ENCODE measurements around the gene FAF1.
"Not testable (repeated sequence)": the region's sequence is repeated elsewhere in the genome, so short reads cannot be mapped to it uniquely, and the experiment has no call there.

The FAF1 gene

GRCh38 chr1:50527987-50528320, 432.1 kb downstream of the FAF1 start:
- not testable (repeated sequence) for DNase-seq

- DNase-seq, result no peak
Measured at GRCh38 chr1:50527249-50527986, 432.6 kb downstream of the FAF1 start.

DNA sequence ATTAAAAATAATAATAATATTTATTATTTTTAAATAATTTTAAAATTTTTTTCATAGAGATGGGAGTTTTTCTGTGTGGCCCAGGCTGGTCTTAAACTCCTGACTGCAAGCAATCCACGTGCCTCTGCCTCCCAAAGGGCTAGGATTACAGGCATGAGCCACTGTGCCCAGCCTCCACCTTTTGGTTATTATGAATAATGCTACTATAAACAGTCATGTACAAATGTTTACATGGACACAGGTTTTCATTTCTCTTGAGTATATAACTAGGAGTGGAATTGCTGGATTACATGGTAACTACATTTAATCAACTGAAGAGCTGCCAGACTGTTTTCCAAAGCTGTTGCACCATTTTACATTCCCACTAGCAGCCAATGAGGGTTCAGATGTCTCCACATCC, 433.6 kb downstream of the FAF1 start:
- no peak for DNase-seq

GRCh38 chr1:50523548-50523947, 436.5 kb downstream of the FAF1 start:
- DNase-seq, result no peak

- no peak for DNase-seq
Measured at GRCh38 chr1:50522691-50523342, 437.2 kb downstream of the FAF1 start.

- no peak for DNase-seq
Measured at GRCh38 chr1:50521703-50522102, 438.4 kb downstream of the FAF1 start.

GRCh38 chr1:50517488-50517887, 442.6 kb downstream of the FAF1 start:
- DNase-seq, result no peak

- no peak for DNase-seq
Measured at GRCh38 chr1:50516056-50516455, 444.0 kb downstream of the FAF1 start.

DNA sequence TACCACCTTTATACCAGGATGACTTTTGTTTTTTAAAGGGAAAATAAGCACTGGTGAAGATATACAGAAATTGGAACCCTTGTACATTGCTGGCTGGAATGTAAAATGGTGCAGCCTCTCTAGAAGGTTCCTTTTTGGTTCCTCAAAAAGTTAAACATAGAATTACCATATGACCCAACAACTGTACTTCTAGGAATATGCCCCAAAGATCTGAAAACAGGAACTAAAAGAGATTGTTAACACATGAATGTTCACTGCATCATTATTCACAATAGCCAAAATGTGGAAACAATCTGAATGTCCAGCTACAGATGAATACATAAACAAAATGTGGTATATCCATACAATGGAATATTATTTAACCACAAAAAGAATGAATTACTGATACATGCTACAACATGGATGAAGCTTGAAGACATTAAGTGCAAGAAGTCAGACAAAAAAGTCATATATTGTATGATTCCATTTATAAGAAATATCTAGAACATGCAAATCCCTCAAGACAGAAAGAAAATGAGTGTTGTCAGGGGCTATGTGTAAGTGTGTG, 452.0 kb downstream of the FAF1 start:
- no peak for DNase-seq

DNA sequence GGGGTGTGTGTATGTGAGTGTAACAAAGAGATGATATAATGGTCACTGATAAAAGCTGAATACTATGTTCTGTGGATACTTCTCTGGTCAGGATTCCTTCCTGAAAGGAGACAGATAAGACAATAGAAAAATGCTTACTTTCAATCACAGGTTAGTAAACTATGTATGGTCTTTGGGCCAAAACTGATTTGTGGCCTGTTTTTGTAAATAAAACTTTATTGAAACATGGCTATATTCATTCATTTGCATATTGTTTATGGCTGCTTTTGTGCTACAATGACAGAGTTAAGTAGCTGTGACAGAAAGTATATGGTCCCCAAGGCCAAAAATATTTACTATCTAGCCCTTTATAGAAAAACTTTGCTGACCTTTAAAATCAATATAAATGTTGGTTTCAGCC, 454.6 kb downstream of the FAF1 start:
- DNase-seq, result no peak

GRCh38 chr1:50503515-50503914, 456.6 kb downstream of the FAF1 start:
- no peak for DNase-seq

- no peak for DNase-seq
Measured at GRCh38 chr1:50502147-50502546, 457.9 kb downstream of the FAF1 start.

DNA sequence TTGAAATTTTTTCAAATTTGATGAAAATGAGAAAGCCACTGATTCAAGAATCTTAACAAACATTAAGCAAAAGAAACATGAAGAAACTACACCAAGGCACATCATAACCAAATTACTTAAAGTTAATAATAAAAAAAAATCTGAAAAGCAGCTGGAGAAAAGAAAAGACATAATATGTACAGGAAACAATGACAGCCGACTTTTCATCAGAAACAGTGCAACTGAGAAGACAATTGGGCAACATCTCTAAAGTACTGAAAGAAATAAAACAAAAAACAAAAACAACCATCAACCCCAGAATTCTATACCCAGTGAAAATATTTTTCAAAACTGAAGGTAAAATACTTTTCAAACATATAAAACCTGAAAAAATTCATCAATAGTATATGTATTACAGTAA, 463.1 kb downstream of the FAF1 start:
- no peak for DNase-seq

- DNase-seq, result no peak
Measured at GRCh38 chr1:50493710-50494109, 466.4 kb downstream of the FAF1 start.

DNA sequence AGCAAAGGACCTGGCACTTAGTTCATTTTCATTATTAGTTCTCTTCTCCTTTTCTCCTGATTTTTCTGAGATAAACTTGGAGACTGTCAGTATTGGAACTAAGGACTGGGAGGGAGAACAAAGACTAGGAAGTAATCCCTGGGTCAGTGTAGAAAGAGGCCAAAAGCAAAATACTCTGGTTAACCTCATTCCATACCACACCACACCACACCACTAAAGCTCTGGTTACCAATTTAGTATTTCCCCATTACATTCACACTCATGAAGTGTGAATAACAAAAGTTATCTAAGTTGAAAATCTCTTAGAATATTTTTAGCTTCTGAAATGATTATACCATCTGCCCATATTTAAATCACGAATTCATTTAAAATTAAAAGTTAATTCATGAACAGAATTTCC, 467.9 kb downstream of the FAF1 start:
- DNase-seq, result no peak

- no peak for DNase-seq
Measured at GRCh38 chr1:50491142-50491541, 468.9 kb downstream of the FAF1 start.

- no peak for DNase-seq
Measured at GRCh38 chr1:50490640-50491039, 469.4 kb downstream of the FAF1 start.

GRCh38 chr1:50488876-50489275, 471.2 kb downstream of the FAF1 start:
- no peak for DNase-seq

GRCh38 chr1:50488356-50488755, 471.7 kb downstream of the FAF1 start:
- no peak for DNase-seq

DNA sequence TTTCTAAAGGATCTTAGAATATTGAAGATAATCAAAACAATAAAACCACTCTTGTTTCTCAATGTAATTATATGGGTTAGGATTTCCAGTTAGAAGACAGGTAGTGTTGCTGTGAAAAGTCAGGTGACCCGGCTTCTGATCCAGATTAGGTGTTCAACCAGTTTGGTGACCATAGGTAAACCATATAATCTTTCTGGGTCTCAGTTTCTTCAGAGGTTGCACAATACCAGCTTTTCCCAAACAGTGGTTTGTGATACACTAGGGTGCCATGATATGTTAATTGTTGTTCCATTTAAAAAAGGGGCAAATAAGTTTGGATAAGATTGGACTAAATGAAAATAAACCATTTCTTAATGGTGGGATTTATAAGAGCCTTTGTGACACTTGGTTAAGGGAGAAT, 472.3 kb downstream of the FAF1 start:
- DNase-seq, result no peak

DNA sequence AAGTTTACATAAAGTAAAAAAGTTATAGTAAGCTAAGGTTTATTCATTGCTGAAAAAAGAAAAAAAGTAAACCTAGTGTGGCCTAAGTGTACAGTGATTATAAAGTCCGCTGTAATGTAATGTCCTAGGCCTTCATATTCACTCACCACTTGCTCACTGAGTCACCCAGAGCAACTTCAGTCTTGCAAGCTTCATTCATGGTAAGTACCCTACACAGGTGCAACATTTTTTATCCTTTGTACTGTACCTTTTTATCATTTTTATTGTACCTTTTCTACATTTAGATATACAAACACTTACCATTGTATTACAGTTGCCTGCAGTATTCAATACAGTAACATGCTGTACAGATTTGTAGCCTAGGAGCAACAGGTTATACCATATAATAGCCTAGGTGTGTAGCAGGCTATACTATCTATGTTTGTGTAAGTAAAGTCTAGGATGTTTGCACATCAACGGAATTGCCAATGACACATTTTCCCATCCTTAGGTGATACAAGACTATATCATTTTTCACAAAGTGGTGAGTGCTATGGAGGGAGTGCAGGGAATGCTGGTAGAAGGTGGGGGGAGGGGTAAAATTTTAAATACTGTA, 478.8 kb downstream of the FAF1 start:
- no peak for DNase-seq

- no peak for DNase-seq
Measured at GRCh38 chr1:50476800-50477199, 483.3 kb downstream of the FAF1 start.

DNA sequence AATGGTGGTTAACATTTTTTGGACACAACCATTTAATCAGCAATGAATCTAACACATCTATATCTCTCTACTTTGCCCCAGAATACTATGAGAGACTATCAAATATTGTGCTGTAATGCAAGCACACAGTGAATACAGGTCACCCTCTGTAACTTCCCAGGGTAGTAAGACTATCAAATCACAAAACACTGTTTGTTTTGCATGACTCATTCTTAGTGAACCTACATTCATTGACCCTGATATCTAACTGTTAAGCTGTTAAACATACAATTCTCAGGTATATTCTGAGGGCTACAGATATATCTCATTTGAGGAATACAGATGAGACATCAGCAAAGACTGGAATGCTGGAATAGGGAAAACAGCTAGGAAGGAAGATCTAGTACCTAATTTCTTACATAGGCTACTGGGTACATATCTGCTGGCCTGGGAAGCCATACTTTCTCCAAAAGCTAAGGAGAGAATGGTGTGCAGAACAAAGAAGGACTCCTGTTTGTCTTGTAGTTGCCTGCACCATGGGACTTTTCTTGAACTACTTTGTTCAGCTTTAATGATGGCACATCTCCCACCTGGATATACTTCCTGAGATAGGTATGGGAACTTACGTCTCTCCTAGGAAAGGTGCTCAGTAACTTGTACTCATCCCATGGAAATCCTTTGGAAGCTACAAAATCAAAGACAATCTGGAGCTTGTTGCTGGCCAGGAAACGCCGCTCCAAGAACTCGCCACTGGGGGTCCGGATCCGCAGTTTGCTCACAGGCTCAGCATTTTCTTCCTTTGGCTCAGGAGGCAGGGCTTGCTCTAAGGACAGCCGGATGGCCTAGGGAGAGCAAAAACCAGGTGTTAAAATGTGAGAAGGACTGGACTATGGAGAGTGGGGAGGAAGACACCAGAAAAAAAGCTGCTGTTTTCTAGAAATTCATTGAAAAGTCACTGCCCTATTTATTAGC, 484.9 kb downstream of the FAF1 start:
- DNase-seq, result no peak

All from activated CD4-positive, alpha-beta T cell treated with anti-CD3 and anti-CD28 coated beads for 4 hours (primary cell).